Renal cortical epithelial cell (primary cell): ENCODE measurements around the gene ADGRV1. TPM values are rescaled to one million over a fixed set of nuclear protein-coding genes. Genes with fewer than 3 reads are reported as not detected.
"Not testable (repeated sequence)": the region's sequence is repeated elsewhere in the genome, so short reads cannot be mapped to it uniquely, and the experiment has no call there.

Experiments used
- DNase-seq: peaks from one replicate; pipeline ENCODE4 v3.0.0-alpha.2; 2011; ENCODE audit warnings: low read depth
- total RNA-seq: library from RNA; depleted of rRNA; stranded (reverse); fragments of >200 nt; gene quantifications from 2 replicates; pipeline ENCODE4 v1.2.3, GENCODE V29; 2014

ADGRV1 gene
- total RNA-seq, 1 donor from 2014 or later: 0.55 TPM

GRCh38 chr5:90654215-90654614 is 95.6 kb downstream of the ADGRV1 start:
- no peak for DNase-seq

- no peak for DNase-seq
Observed at GRCh38 chr5:90655423-90655822, 96.8 kb downstream of the ADGRV1 start.

GRCh38 chr5:90657030-90657429 is 98.4 kb downstream of the ADGRV1 start:
- no peak for DNase-seq

- DNase-seq: no peak
Observed at GRCh38 chr5:90657788-90658187, 99.2 kb downstream of the ADGRV1 start.

- no peak for DNase-seq
Observed at GRCh38 chr5:90658620-90659019, 100.0 kb downstream of the ADGRV1 start.

- not testable (repeated sequence) for DNase-seq
Observed at GRCh38 chr5:90668079-90668565, 109.5 kb downstream of the ADGRV1 start.

GRCh38 chr5:90675222-90675621 is 116.6 kb downstream of the ADGRV1 start:
- DNase-seq: no peak

- DNase-seq: no peak
Observed at GRCh38 chr5:90680921-90681563, 122.4 kb downstream of the ADGRV1 start.

GRCh38 chr5:90682278-90682677 is 123.7 kb downstream of the ADGRV1 start:
- no peak for DNase-seq

GRCh38 chr5:90685425-90686022 is 126.9 kb downstream of the ADGRV1 start:
- no peak for DNase-seq

GRCh38 chr5:90686363-90686762 is 127.8 kb downstream of the ADGRV1 start:
- DNase-seq: not testable (repeated sequence)

- DNase-seq: not testable (repeated sequence)
Observed at GRCh38 chr5:90687458-90687857, 128.9 kb downstream of the ADGRV1 start.

GRCh38 chr5:90689064-90689463 is 130.5 kb downstream of the ADGRV1 start:
- no peak for DNase-seq

GRCh38 chr5:90690307-90690706 is 131.7 kb downstream of the ADGRV1 start:
- DNase-seq: no peak

GRCh38 chr5:90691533-90691932 is 132.9 kb downstream of the ADGRV1 start:
- DNase-seq: no peak

- no peak for DNase-seq
Observed at GRCh38 chr5:90696153-90696552, 137.6 kb downstream of the ADGRV1 start.

- DNase-seq: no peak
Observed at GRCh38 chr5:90700299-90700698, 141.7 kb downstream of the ADGRV1 start.

GRCh38 chr5:90703932-90704331 is 145.3 kb downstream of the ADGRV1 start:
- DNase-seq: no peak

- DNase-seq: no peak
Observed at GRCh38 chr5:90707698-90708097, 149.1 kb downstream of the ADGRV1 start.

- peak; percentile 48 for DNase-seq
Observed at GRCh38 chr5:90709323-90710155, 150.9 kb downstream of the ADGRV1 start.

- DNase-seq: no peak
Observed at GRCh38 chr5:90718387-90718786, 159.8 kb downstream of the ADGRV1 start.

GRCh38 chr5:90739567-90739966 is 181.0 kb downstream of the ADGRV1 start:
- DNase-seq: no peak
